ENCODE results near the gene STMN1.

GRCh38 chr1:25903986-25904385, 2.2 kb downstream of the STMN1 start:
- no peak for TF ChIP-seq CTCF (IDR thresholded peaks at IDR 0.05)
- no peak for TF ChIP-seq POLR2A (IDR thresholded peaks at IDR 0.05)
